Measurements from ENCODE around the gene AK4. TPM values are rescaled to one million over a fixed set of nuclear protein-coding genes. Genes with fewer than 3 reads are reported as not detected.

Gene AK4
- total RNA-seq, 3 donors from 2014 or later, result 18.2 to 47.3 (median 41.0) TPM

- DNase-seq (ENCODE audit: low spot score in 2 of 2), result no peak
- H3K36me3 ChIP-seq, result no peaks in the 10 kb centered on the region
- H3K4me3 ChIP-seq, result no peak overlapping the region
- no peaks in the 10 kb centered on the region for H3K9me3 ChIP-seq
- no peaks in the 10 kb centered on the region for H3K27me3 ChIP-seq
- no peak for TF ChIP-seq POLR2A (IDR thresholded peaks at IDR 0.05)
- no peak for TF ChIP-seq POLR2AphosphoS5 (IDR thresholded peaks at IDR 0.05)
- TF ChIP-seq CTCF (IDR thresholded peaks at IDR 0.05), result no peak
- H3K4me1 ChIP-seq, result no peaks in the 10 kb centered on the region
- intact Hi-C loops (cut with DNase I; ENCODE audit: low total_unique reads), result no loop called here
- H3K27ac ChIP-seq, result no peak overlapping the region
Measured at GRCh38 chr1:65221638-65222339, 73.8 kb downstream of the AK4 start.

- Histone ChIP-seq H3K9me3 (no peaks in the 10 kb centered on the region), H3K27me3 (no peaks in the 10 kb centered on the region), H3K36me3 (no peaks in the 10 kb centered on the region), H3K27ac (no peak overlapping the region), H3K4me1 (no peaks in the 10 kb centered on the region), H3K4me3 (no peak overlapping the region)
- intact Hi-C loops (cut with DNase I; ENCODE audit: low total_unique reads), result no loop called here
- no peak for TF ChIP-seq POLR2A (IDR thresholded peaks at IDR 0.05)
- TF ChIP-seq CTCF (IDR thresholded peaks at IDR 0.05), result no peak
- no peak for TF ChIP-seq POLR2AphosphoS5 (IDR thresholded peaks at IDR 0.05)
- no peak for DNase-seq (ENCODE audit: low spot score in 2 of 2)
Measured at GRCh38 chr1:65222340-65222940, 74.4 kb downstream of the AK4 start.

GRCh38 chr1:65224681-65225091 is 76.7 kb downstream of the AK4 start:
- no peak for DNase-seq (ENCODE audit: low spot score in 2 of 2)
- no peak overlapping the region for H3K4me3 ChIP-seq
- H3K27me3 ChIP-seq, result no peaks in the 10 kb centered on the region
- H3K36me3 ChIP-seq, result no peaks in the 10 kb centered on the region
- H3K27ac ChIP-seq, result no peak overlapping the region
- intact Hi-C loops (cut with DNase I; ENCODE audit: low total_unique reads), result no loop called here
- no peaks in the 10 kb centered on the region for H3K9me3 ChIP-seq
- H3K4me1 ChIP-seq, result no peaks in the 10 kb centered on the region
- TF ChIP-seq POLR2A (IDR thresholded peaks at IDR 0.05), result no peak
- no peak for TF ChIP-seq CTCF (IDR thresholded peaks at IDR 0.05)
- no peak for TF ChIP-seq POLR2AphosphoS5 (IDR thresholded peaks at IDR 0.05)

GRCh38 chr1:65225179-65225578 is 77.2 kb downstream of the AK4 start:
- DNase-seq (ENCODE audit: low spot score in 2 of 2), result no peak
- H3K27me3 ChIP-seq, result no peaks in the 10 kb centered on the region
- H3K4me3 ChIP-seq, result no peak overlapping the region
- H3K36me3 ChIP-seq, result no peaks in the 10 kb centered on the region
- H3K4me1 ChIP-seq, result no peaks in the 10 kb centered on the region
- no peak for TF ChIP-seq POLR2A (IDR thresholded peaks at IDR 0.05)
- H3K9me3 ChIP-seq, result no peaks in the 10 kb centered on the region
- no peak overlapping the region for H3K27ac ChIP-seq
- intact Hi-C loops (cut with DNase I; ENCODE audit: low total_unique reads), result no loop called here

GRCh38 chr1:65229201-65229600 is 81.2 kb downstream of the AK4 start:
- Histone ChIP-seq H3K4me3 (no peak overlapping the region), H3K9me3 (no peaks in the 10 kb centered on the region), H3K27ac (no peak overlapping the region), H3K4me1 (no peaks in the 10 kb centered on the region), H3K36me3 (no peaks in the 10 kb centered on the region), H3K27me3 (no peaks in the 10 kb centered on the region)
- no peak for DNase-seq (ENCODE audit: low spot score in 2 of 2)
- TF ChIP-seq CTCF (IDR thresholded peaks at IDR 0.05), result no peak
- TF ChIP-seq POLR2A (IDR thresholded peaks at IDR 0.05), result no peak
- TF ChIP-seq POLR2AphosphoS5 (IDR thresholded peaks at IDR 0.05), result no peak
- intact Hi-C loops (cut with DNase I; ENCODE audit: low total_unique reads), result no loop called here

Measured in breast epithelium (tissue), 4 donors.